Measurements from ENCODE around the gene FGFR1OP2. TPM values are rescaled to one million over a fixed set of nuclear protein-coding genes. Genes with fewer than 3 reads are reported as not detected.

FGFR1OP2 gene
- total RNA-seq, 1 donor from 2014 or later: 33.9 TPM

DNA sequence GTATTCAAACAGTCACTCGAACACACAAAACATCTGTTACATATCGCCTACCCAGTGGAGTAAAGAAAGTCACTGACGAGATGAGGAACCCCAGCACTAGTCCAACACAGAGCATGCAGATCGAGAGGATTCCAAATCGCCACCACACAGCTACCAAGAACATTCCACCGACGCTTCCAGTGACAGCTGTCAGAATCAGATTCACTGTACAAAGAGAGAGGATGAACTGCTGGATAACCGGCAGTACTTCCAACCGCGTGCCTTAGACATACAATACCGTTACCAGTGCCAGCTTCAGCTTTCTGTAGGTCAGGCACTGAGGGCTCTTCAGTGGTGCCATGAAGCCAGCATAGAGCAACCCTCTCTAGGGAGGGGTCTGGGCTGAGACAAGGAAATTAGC is 41.5 kb downstream of the FGFR1OP2 start:
- peaks cover 3% of the 10 kb centered on the region for H3K4me1 ChIP-seq
- TF ChIP-seq, protein P1, sequence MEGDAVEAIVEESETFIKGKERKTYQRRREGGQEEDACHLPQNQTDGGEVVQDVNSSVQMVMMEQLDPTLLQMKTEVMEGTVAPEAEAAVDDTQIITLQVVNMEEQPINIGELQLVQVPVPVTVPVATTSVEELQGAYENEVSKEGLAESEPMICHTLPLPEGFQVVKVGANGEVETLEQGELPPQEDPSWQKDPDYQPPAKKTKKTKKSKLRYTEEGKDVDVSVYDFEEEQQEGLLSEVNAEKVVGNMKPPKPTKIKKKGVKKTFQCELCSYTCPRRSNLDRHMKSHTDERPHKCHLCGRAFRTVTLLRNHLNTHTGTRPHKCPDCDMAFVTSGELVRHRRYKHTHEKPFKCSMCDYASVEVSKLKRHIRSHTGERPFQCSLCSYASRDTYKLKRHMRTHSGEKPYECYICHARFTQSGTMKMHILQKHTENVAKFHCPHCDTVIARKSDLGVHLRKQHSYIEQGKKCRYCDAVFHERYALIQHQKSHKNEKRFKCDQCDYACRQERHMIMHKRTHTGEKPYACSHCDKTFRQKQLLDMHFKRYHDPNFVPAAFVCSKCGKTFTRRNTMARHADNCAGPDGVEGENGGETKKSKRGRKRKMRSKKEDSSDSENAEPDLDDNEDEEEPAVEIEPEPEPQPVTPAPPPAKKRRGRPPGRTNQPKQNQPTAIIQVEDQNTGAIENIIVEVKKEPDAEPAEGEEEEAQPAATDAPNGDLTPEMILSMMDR (IDR thresholded peaks at IDR 0.05; ENCODE audit: borderline replicate concordance): no peak

DNA sequence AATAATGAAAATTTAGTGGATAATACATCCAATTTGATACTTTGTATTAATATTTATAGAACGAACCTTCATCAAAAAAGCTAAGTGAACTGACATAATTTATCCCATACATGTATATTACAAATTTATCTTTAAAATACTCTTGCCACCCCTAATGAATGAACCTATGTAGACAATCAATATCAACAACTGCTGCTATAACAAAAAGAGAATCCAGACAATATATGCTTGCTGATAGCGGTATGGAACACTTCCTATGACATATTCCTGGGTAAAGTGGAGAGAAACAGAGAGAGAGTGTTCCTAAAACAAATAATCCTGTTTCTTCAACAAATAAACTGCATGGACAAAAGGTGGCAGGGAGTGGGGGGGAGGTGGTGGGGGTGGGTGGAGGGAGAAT is 44.6 kb downstream of the FGFR1OP2 start:
- Histone ChIP-seq H3K9me3 (replicated peaks) (no peaks in the 10 kb centered on the region), H3K4me3 (no peak overlapping the region), H3K36me3 (peaks cover 35% of the 10 kb centered on the region), H3K4me1 (peaks cover 15% of the 10 kb centered on the region), H3K27ac (replicated peaks) (no peak overlapping the region), H3K27me3 (ENCODE audit: low read depth) (no peaks in the 10 kb centered on the region)
- intact Hi-C loops (cut with micrococcal nuclease): no loop called here
- no peak for DNase-seq
- TF ChIP-seq, protein P1 (IDR thresholded peaks at IDR 0.05; ENCODE audit: borderline replicate concordance): no peak

More for the DNA sequence above, 41.5 kb downstream of the FGFR1OP2 start:
- no peaks in the 10 kb centered on the region for H3K9me3 ChIP-seq (replicated peaks)
- no peak for DNase-seq
- H3K27me3 ChIP-seq (ENCODE audit: low read depth): no peaks in the 10 kb centered on the region
- H3K4me3 ChIP-seq: no peak overlapping the region
- intact Hi-C loops (cut with micrococcal nuclease): no loop called here
- H3K36me3 ChIP-seq: peaks cover 58% of the 10 kb centered on the region
- H3K27ac ChIP-seq (replicated peaks): no peak overlapping the region

DNA sequence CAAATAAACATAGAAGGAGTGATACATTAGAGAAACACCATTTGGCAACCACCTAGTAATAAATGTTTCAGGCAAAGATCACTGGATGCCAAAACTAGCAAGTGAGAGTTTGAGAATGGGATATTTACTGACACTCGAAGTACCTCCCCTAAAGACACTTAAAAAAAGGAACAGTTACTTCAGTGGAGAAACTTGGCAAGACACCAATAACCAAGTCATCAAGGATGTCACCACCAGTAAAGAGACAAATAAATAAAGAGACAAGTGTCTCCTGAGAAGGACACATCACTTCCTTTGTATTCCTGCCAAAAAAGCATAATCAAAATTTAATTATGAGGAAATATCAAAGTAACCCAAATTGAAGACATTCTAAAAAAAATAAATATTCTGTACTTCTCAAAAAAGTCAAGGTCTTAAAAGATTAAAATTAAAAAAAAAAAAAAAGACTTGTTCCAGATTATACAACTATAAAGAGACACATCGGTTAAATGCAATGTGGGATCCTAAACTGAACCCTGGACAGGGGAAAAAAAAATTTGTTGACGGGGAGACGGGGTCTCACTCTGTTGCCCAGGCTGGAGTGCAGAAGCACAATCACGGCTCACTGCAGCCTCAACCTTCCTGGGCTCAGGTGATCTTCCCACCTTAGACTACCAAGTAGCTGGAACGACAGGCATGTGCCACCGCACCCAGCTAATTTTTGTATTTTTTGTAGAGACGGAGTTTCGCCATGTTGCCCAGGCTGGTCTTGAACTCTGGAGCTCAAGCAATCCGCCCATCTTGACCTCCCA is 49.6 kb downstream of the FGFR1OP2 start:
- Histone ChIP-seq H3K27ac (replicated peaks) (no peak overlapping the region), H3K9me3 (replicated peaks) (no peaks in the 10 kb centered on the region), H3K36me3 (peaks cover 15% of the 10 kb centered on the region), H3K4me3 (no peak overlapping the region), H3K27me3 (ENCODE audit: low read depth) (no peaks in the 10 kb centered on the region), H3K4me1 (peaks cover 15% of the 10 kb centered on the region)
- no peak for DNase-seq
- TF ChIP-seq, protein P1 (IDR thresholded peaks at IDR 0.05; ENCODE audit: borderline replicate concordance): no peak
- intact Hi-C loops (cut with micrococcal nuclease): no loop called here

DNA sequence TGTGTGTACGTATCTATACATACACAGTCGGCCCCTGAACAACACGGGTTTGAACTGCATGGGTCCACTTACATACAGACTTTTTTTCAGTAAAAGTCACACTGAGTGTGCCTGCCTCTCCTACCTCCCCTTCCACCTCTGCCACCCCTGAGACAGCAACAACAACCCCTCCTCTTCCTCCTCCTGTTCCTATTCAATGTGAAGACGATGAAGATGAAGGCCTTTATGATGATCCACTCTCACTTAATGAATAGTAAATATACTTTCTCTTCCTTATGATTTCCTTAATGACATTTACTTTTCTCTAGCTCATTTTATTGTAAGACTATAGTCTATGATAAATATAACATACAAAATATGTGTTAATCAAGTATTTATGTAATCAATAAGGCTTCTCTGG is 50.4 kb downstream of the FGFR1OP2 start:
- intact Hi-C loops (cut with micrococcal nuclease): no loop called here
- TF ChIP-seq, protein P1 (IDR thresholded peaks at IDR 0.05; ENCODE audit: borderline replicate concordance): no peak
- no peaks in the 10 kb centered on the region for H3K27me3 ChIP-seq (ENCODE audit: low read depth)
- no peaks in the 10 kb centered on the region for H3K9me3 ChIP-seq (replicated peaks)
- DNase-seq: no peak
- peaks cover 15% of the 10 kb centered on the region for H3K4me1 ChIP-seq
- no peak overlapping the region for H3K4me3 ChIP-seq
- no peak overlapping the region for H3K27ac ChIP-seq (replicated peaks)
- H3K36me3 ChIP-seq: peaks cover 18% of the 10 kb centered on the region

DNA sequence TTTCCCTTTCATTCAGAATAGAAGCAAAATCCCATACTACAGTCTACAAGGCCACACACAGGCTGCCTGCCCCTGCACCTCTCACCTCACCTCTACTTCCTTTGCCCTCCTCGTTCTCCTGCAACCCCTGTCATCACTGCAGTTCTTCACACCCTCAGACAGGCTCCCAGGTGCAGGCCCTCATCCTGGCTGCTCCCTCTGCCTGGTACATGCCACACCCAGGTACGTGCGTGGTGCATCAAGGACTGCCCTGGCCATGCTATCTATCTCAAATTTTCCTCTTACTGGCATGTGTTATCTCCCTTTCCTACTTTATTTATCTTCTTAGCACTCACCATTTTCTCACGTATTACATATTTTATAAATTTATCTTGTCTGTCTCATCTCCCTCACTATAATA is 51.6 kb downstream of the FGFR1OP2 start:
- Histone ChIP-seq H3K27ac (replicated peaks) (no peak overlapping the region), H3K4me3 (no peak overlapping the region), H3K4me1 (peaks cover 15% of the 10 kb centered on the region), H3K9me3 (replicated peaks) (no peaks in the 10 kb centered on the region), H3K36me3 (peaks cover 30% of the 10 kb centered on the region), H3K27me3 (ENCODE audit: low read depth) (no peaks in the 10 kb centered on the region)
- intact Hi-C loops (cut with micrococcal nuclease): no loop called here
- DNase-seq: no peak
- TF ChIP-seq, protein P1 (IDR thresholded peaks at IDR 0.05; ENCODE audit: borderline replicate concordance): no peak

Measured in left ventricle myocardium inferior (tissue), 1 donor.